GM08714 (cell line): ENCODE data around the gene HDAC4.

ENCODE experiments used
- H3K4me3 ChIP-seq: fragments of 200-500 bp; sonication (Bioruptor generic); 2 replicates; pipeline ENCODE4 v1.5.1; 2014; ENCODE audit warnings: mild to moderate bottlenecking, low read length, inconsistent platforms
- ZNF274 ChIP-seq: IDR thresholded peaks from 2 replicates; pipeline ENCODE4 v1.6.1; 2012; ENCODE audit warnings: mild to moderate bottlenecking, low read depth, low read length

Gene HDAC4

GRCh38 chr2:239161711-239162140, 239.1 kb downstream of the HDAC4 start:
- H3K4me3 ChIP-seq = no peak overlapping the region
- TF ChIP-seq ZNF274 = no peak

- TF ChIP-seq ZNF274 = no peak
- H3K4me3 ChIP-seq = no peak overlapping the region
Observed at GRCh38 chr2:239160226-239161143, 240.3 kb downstream of the HDAC4 start.

- no peak overlapping the region for H3K4me3 ChIP-seq
- TF ChIP-seq ZNF274 = no peak
Observed at GRCh38 chr2:239159476-239159911, 241.3 kb downstream of the HDAC4 start.

- no peak overlapping the region for H3K4me3 ChIP-seq
- no peak for TF ChIP-seq ZNF274
Observed at GRCh38 chr2:239158641-239159475, 242.0 kb downstream of the HDAC4 start.

GRCh38 chr2:239157771-239158170, 243.0 kb downstream of the HDAC4 start:
- TF ChIP-seq ZNF274 = no peak

GRCh38 chr2:239157269-239157668, 243.6 kb downstream of the HDAC4 start:
- no peak for TF ChIP-seq ZNF274
- no peak overlapping the region for H3K4me3 ChIP-seq

More at GRCh38 chr2:239157771-239158170, 243.0 kb downstream of the HDAC4 start:
- H3K4me3 ChIP-seq = no peak overlapping the region

- H3K4me3 ChIP-seq = no peak overlapping the region
- no peak for TF ChIP-seq ZNF274
Observed at GRCh38 chr2:239156516-239157265, 244.1 kb downstream of the HDAC4 start.

GRCh38 chr2:239155806-239156480, 244.9 kb downstream of the HDAC4 start:
- no peak overlapping the region for H3K4me3 ChIP-seq
- no peak for TF ChIP-seq ZNF274

GRCh38 chr2:239154971-239155805, 245.6 kb downstream of the HDAC4 start:
- H3K4me3 ChIP-seq = no peak overlapping the region
- no peak for TF ChIP-seq ZNF274

- no peak for TF ChIP-seq ZNF274
- no peak overlapping the region for H3K4me3 ChIP-seq
Observed at GRCh38 chr2:239153806-239154591, 246.8 kb downstream of the HDAC4 start.

- no peak overlapping the region for H3K4me3 ChIP-seq
- TF ChIP-seq ZNF274 = no peak
Observed at GRCh38 chr2:239152916-239153305, 247.9 kb downstream of the HDAC4 start.
